B cell (primary cell): ENCODE data around the gene OXER1. TPM values are rescaled to one million over a fixed set of nuclear protein-coding genes. Genes with fewer than 3 reads are reported as not detected.

Source experiments
- ATAC-seq: fragments of 200-7000 bp; cut with Tn5 transposase; one replicate; pipeline ENCODE4 v1.10.0; 2021; ENCODE audit warnings: low read depth, mild to moderate bottlenecking, moderate number of reproducible peaks, moderate library complexity
- CTCF ChIA-PET: fragments of 350-600 bp; sonication (Branson Sonifier 250); formaldehyde crosslinking; loops from one replicate; lab custom pipeline; 2021; ENCODE audit warnings: antibody characterized with exemption, inconsistent platforms; lab: Charles Lee
- POLR2A ChIA-PET: fragments of 350-600 bp; sonication (Branson Sonifier 250); formaldehyde crosslinking; loops from one replicate; lab custom pipeline; 2021; ENCODE audit warnings: antibody characterized with exemption; lab: Charles Lee
- DNase-seq: peaks from one replicate; pipeline ENCODE4 v3.0.0; 2013
- H2AFZ ChIP-seq: 2 replicates; pipeline ENCODE4 v1.6.1; 2012; ENCODE audit warnings: mild to moderate bottlenecking, low read depth, low read length; ENCODE audit not compliant: insufficient read depth, poor library complexity, severe bottlenecking
- H3K27ac ChIP-seq, 2 donors: 1 replicate in 1 of 2; 2 replicates in 1 of 2; pipeline ENCODE4 v1.5.1; 2012 to 2013; ENCODE audit warnings: low read length in 2 of 2, mild to moderate bottlenecking in 2 of 2, moderate library complexity in 1 of 2
- H3K27me3 ChIP-seq, 4 experiments: fragments of 200-600 bp in 1 of 4; sonication (generic) in 1 of 4; replicated peaks in 1 of 4; 1 replicate in 2 of 4; 2 replicates in 2 of 4; pipeline versions ENCODE4 v1.6.1 to v1.7.0; 2013 to 2016; ENCODE audit warnings: low read length in 3 of 4, mild to moderate bottlenecking in 2 of 4, mixed read lengths in 1 of 4, moderate library complexity in 1 of 4; ENCODE audit not compliant: insufficient read depth in 4 of 4, control insufficient read depth in 3 of 4; ENCODE audit errors: control extremely low read depth in 1 of 4
- H3K36me3 ChIP-seq, 2 experiments: replicated peaks in 1 of 2; 1 replicate in 1 of 2; 2 replicates in 1 of 2; pipeline versions ENCODE4 v1.6.1 to v1.7.1; 2013; ENCODE audit warnings: low read length in 1 of 2; ENCODE audit not compliant: insufficient read depth in 2 of 2, control insufficient read depth in 1 of 2; ENCODE audit errors: control extremely low read depth in 1 of 2, extremely low read depth in 1 of 2
- H3K4me1 ChIP-seq, 2 donors: fragments of 200-600 bp in 1 of 2; sonication (generic) in 1 of 2; 1 replicate in 1 of 2; 2 replicates in 1 of 2; pipeline versions ENCODE4 v1.5.1 to v1.6.1; 2013 to 2017; ENCODE audit warnings: low read length in 2 of 2; ENCODE audit not compliant: control insufficient read depth in 2 of 2, insufficient read depth in 2 of 2
- H3K4me2 ChIP-seq: replicated peaks from 2 replicates; pipeline ENCODE3; 2012; ENCODE audit warnings: mild to moderate bottlenecking, low read depth, low read length; ENCODE audit not compliant: poor library complexity, severe bottlenecking
- H3K4me3 ChIP-seq, 5 experiments: fragments of 200-600 bp in 1 of 5; sonication (generic) in 1 of 5; 1 replicate in 3 of 5; 2 replicates in 2 of 5; pipeline versions ENCODE4 v1.5.1 to v1.7.0; 2011 to 2016; ENCODE audit warnings: low read length in 4 of 5, mild to moderate bottlenecking in 4 of 5, low read depth in 2 of 5, control low read depth in 1 of 5, moderate library complexity in 1 of 5; ENCODE audit not compliant: insufficient read depth in 1 of 5; ENCODE audit errors: control extremely low read depth in 1 of 5, extremely low read depth in 1 of 5
- H3K79me2 ChIP-seq: fragments of 200-600 bp; sonication (generic); one replicate; pipeline ENCODE4 v1.6.0; 2016; ENCODE audit warnings: low read length; ENCODE audit not compliant: control insufficient read depth, insufficient read depth
- H3K9ac ChIP-seq: fragments of 200-600 bp; sonication (generic); 2 replicates; pipeline ENCODE4 v1.6.1; 2017; ENCODE audit warnings: mild to moderate bottlenecking, low read length, moderate library complexity
- H3K9me3 ChIP-seq, 3 donors: one replicate each; pipeline versions ENCODE4 v1.6.1 to v1.7.1; 2013; ENCODE audit warnings: low read length in 2 of 3; ENCODE audit not compliant: control insufficient read depth in 2 of 3, insufficient read depth in 1 of 3; ENCODE audit errors: control extremely low read depth in 1 of 3
- H4K20me1 ChIP-seq: 2 replicates; pipeline ENCODE4 v1.6.0; 2012; ENCODE audit warnings: mild to moderate bottlenecking, low read length; ENCODE audit not compliant: insufficient read depth, control insufficient read depth, poor library complexity, severe bottlenecking
- H3K27ac Mint-ChIP-seq: one replicate; pipeline ENCODE4 v1.8.0; 2021; ENCODE audit warnings: mixed read lengths
- H3K27me3 Mint-ChIP-seq: one replicate; pipeline ENCODE4 v1.8.0; 2021; ENCODE audit warnings: mixed read lengths
- H3K4me1 Mint-ChIP-seq: one replicate; pipeline ENCODE4 v1.8.0; 2021; ENCODE audit warnings: mixed read lengths
- H3K4me3 Mint-ChIP-seq: one replicate; pipeline ENCODE4 v1.8.0; 2021; ENCODE audit warnings: mixed read lengths
- H3K9me3 Mint-ChIP-seq: one replicate; pipeline ENCODE4 v1.8.0; 2022; ENCODE audit warnings: mixed read lengths; ENCODE audit not compliant: insufficient read depth
- EZH2 ChIP-seq: IDR thresholded peaks from 2 replicates; pipeline ENCODE4 v1.6.1; 2012; ENCODE audit warnings: borderline replicate concordance, low read depth, mild to moderate bottlenecking, moderate library complexity, low read length; ENCODE audit not compliant: insufficient read depth, poor library complexity, severe bottlenecking
- WGBS: methylation state at CpG from one replicate; pipeline ENCODE4 v1.1.5; 2013; ENCODE audit warnings: missing lambda C conversion rate; ENCODE audit not compliant: insufficient coverage; 5-methylcytosine and 5-hydroxymethylcytosine counted together
- intact Hi-C: fragments of 100-400 bp; cut with micrococcal nuclease; formaldehyde crosslinking; loops from one replicate; pipeline ENCODE4 v1.10.0; 2022
- polyA plus RNA-seq: library from polyadenylated mRNA; depleted of rRNA; stranded (reverse); fragments of >200 nt; gene quantifications from 2 replicates; pipeline ENCODE4 v1.2.3, GENCODE V29; 2012
- total RNA-seq, 2 donors: library from RNA; stranded (reverse); fragments of 120-200 nt in 1 of 2; gene quantifications; 1 replicate in 1 of 2; 2 replicates in 1 of 2; pipeline versions ENCODE4 v1.2.3 to v1.2.4, GENCODE V29; 2013 to 2022
- TF ChIP-seq, protein P1 (sequence below): fragments of 200-600 bp; IDR thresholded peaks from one replicate; pipeline ENCODE4 v1.8.0; 2022; ENCODE audit warnings: antibody characterized with exemption, mild to moderate bottlenecking

OXER1 gene
- total and polyA plus RNA-seq, 2 donors (not counting 1 experiment from before 2014, with no cell fraction given) = 3.2 to 3.3 TPM

DNA sequence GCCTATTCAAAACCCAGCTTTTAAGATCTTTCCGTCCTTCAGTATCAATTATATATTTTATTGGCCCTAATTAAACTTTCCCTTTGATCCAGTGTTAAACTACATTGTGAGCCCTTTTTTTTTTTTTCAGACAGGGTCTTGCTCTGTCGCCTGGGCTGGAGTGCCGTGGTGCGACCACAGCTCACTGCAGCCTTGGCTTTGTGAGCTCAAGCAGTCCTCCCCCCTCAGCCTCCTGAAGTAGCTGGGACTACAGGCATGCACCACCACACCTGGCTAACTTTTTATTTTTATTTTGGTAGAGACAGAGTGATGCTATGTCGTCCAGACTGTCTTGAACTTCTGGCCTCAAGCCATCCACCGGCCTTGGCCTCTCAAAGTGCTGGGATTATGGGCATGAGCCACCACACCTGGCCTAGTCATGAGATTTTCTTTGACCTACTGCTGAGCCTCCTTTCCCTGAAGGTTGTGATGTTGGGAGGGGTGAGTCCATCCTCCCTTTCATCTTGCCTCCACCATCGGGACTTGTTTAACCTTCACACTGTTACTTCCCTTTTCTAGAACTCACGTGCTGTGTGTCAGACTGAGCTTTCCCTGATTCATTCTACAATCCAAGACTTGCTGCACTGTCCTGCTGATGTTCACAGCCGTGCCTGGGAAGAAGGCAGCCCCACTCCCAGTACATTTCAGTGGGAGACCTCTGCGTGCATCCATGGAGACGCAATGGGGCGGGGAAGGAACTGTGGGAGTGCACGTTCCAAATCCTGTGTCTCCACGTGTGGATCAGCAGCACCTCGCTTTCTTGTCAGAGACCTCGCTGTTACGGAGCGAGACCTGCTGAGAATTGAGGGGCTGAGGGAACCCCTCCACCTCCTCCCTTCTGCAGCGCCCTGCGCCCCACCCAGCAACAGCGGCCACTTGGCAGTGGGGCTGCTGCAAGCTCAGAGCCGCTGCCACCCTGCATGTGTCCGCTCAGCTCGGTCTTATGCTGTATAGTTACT is 10.8 kb downstream of the OXER1 start:
- intact Hi-C loops = loop anchor here (5.0 kb wide), 1 partner anchor 391 kb away; the partner anchor contains the start of gene COX7A2L
- Histone ChIP-seq H4K20me1 (no peaks in the 10 kb centered on the region), H2AFZ (no peak overlapping the region), H3K27ac (peak overlapping the region; percentile 37 to 50), H3K27me3 (no peaks in the 10 kb centered on the region), H3K36me3 (no peaks in the 10 kb centered on the region), H3K4me3 (no peak overlapping the region), H3K4me2 (peak overlapping the region; percentile 63), H3K79me2 (no peaks in the 10 kb centered on the region), H3K9me3 (no peaks in the 10 kb centered on the region), H3K4me1 (peaks cover 46 to 47% of the 10 kb centered on the region in 2 donors), H3K9ac (no peak overlapping the region)
- CTCF ChIA-PET = interaction anchor here (1.3 to 2.0 kb wide), 4 partner anchors 13 to 258 kb away, joined by 3 to 5 read pairs (median 4); no protein-coding TSS in a partner anchor
- no peaks in the 10 kb centered on the region for H3K27me3 Mint-ChIP-seq
- no peak for TF ChIP-seq EZH2
- TF ChIP-seq, protein P1, sequence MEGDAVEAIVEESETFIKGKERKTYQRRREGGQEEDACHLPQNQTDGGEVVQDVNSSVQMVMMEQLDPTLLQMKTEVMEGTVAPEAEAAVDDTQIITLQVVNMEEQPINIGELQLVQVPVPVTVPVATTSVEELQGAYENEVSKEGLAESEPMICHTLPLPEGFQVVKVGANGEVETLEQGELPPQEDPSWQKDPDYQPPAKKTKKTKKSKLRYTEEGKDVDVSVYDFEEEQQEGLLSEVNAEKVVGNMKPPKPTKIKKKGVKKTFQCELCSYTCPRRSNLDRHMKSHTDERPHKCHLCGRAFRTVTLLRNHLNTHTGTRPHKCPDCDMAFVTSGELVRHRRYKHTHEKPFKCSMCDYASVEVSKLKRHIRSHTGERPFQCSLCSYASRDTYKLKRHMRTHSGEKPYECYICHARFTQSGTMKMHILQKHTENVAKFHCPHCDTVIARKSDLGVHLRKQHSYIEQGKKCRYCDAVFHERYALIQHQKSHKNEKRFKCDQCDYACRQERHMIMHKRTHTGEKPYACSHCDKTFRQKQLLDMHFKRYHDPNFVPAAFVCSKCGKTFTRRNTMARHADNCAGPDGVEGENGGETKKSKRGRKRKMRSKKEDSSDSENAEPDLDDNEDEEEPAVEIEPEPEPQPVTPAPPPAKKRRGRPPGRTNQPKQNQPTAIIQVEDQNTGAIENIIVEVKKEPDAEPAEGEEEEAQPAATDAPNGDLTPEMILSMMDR = no peak
- 75% methylated on average over 14 of the region's 24 CpGs for WGBS
- DNase-seq (peak; percentile 57), ATAC-seq (no peak)
- H3K9me3 Mint-ChIP-seq = no peaks in the 10 kb centered on the region
- H3K27ac Mint-ChIP-seq = peak overlapping the region; percentile 89
- H3K4me1 Mint-ChIP-seq = peaks cover 47% of the 10 kb centered on the region
- peak overlapping the region; percentile 78 for H3K4me3 Mint-ChIP-seq
- POLR2A ChIA-PET = interaction anchor here (0.6 to 2.8 kb wide), 4 partner anchors 31 to 251 kb away, joined by 3 to 15 read pairs (median 5); partner anchors contain the start of gene HAAO
